Fibroblast of the aortic adventitia (primary cell): ENCODE measurements around the gene TUBG2. TPM values are rescaled to one million over a fixed set of nuclear protein-coding genes. Genes with fewer than 3 reads are reported as not detected.
"Not testable (repeated sequence)": the region's sequence is repeated elsewhere in the genome, so short reads cannot be mapped to it uniquely, and the experiment has no call there.

Experiments used
- DNase-seq: peaks from one replicate; pipeline ENCODE4 v3.0.0-alpha.2; 2010; ENCODE audit warnings: low read depth
- H3K4me3 ChIP-seq: 2 replicates; pipeline ENCODE4 v1.5.1; 2011; ENCODE audit warnings: low read depth, mild to moderate bottlenecking, control low read depth, low read length, moderate library complexity
- CTCF ChIP-seq: IDR thresholded peaks from 2 replicates; pipeline ENCODE4 v1.5.1; 2011; ENCODE audit warnings: mild to moderate bottlenecking, low read length, control low read depth, inconsistent platforms; ENCODE audit not compliant: insufficient read depth
- total RNA-seq: library from RNA; depleted of rRNA; stranded (reverse); fragments of >200 nt; gene quantifications from 2 replicates; pipeline ENCODE4 v1.2.3, GENCODE V29; 2012; ENCODE audit warnings: low replicate concordance

TUBG2 gene
- total RNA-seq, result 4.3 and 12.1 TPM in 2 replicates

DNA sequence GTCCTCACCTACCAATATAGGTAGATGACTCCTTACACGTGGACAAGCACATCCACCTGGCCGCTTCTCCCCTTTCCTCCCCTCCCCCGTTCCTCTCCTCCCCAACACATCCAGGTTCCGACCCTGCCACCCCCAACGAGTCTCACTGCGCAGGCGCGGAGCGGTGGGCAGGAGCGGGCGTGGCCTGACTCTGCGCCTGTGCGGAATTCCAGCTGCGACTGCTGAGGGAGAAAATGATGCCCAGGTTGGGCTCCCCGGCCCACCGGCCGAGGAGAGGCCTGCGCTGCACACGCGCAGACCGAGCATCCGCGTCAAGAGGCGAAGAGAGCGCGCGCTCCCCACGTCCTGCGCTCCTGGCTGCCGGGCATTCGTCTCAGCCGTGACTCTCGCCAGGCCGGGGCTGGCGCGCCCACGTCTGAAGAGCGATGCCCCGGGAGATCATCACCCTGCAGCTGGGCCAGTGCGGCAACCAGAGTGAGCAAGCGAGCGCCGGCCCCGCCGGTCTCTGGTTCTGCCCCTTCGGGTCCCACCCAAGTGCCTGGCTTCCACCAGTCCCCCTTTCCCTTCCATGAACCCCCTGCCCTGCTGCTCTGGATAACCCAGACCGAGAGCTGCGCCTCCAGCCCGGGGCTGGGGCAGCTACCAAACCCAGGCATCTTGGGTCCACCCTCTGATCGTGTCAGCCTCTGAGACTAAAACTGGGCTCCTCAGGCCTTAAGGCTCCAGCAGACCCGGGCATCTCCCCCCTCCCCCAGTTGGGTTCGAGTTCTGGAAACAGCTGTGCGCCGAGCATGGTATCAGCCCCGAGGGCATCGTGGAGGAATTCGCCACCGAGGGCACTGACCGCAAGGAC is at the start of gene TUBG2:
Gene TUBG2, plus strand, starts transcription at position 206 of the 853 bp plus-strand sequence. Its CDS starts 220 bp downstream, at position 426.
- H3K4me3 ChIP-seq, result peak within 1 kb of the TSS; percentile 77
- peak; percentile 89 for DNase-seq
- no peak for TF ChIP-seq CTCF

GRCh38 chr17:42609814-42610801 is 49.0 kb upstream of the TUBG2 start:
- peak overlapping the region; percentile 86 for H3K4me3 ChIP-seq

DNA sequence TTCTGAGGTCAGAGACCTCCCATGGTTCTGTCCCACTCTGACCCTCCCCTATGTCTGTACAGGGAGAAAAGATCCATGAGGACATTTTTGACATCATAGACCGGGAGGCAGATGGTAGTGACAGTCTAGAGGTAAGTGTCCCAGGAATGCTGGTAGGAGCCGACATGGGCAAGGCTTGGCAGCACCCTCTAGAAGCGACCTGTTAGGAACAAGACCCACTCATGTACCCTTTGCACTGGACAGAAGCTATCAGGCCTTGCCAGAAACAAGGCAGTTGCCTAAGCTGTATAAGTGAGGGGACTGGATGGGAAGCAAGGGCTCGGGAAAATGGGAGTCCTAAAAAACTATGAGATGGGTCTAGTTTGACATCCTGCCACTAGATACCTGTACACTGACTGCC is 47.1 kb upstream of the TUBG2 start:
- no peak for DNase-seq
- no peak overlapping the region for H3K4me3 ChIP-seq
- no peak for TF ChIP-seq CTCF

More at GRCh38 chr17:42609814-42610801, 49.0 kb upstream of the TUBG2 start:
- DNase-seq, result not testable (repeated sequence)

DNA sequence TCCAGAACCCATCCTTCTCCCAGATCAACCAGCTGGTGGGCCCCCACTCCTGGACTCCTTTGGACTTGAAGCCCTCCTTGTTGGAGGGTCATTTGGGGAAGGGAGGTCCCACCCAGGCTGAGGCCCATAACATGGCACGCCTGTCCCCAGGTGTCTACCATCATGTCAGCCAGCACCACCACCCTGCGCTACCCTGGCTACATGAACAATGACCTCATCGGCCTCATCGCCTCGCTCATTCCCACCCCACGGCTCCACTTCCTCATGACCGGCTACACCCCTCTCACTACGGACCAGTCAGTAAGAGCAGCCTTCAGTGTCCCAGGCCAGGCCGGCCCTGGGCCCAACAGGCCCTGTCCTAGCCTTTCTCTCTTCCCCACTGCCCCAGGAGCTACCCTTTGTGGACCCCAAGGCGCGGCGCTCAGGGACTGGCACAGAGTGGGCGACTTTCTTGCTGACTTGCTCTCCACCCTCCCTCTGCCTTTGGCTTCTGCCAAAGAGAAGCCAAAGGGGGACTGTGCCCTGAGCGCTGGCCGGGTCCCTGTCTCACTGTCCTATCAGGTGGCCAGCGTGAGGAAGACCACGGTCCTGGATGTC is 45.3 kb upstream of the TUBG2 start:
- no peak for TF ChIP-seq CTCF
- DNase-seq, result no peak
- H3K4me3 ChIP-seq, result no peak overlapping the region

- no peak for DNase-seq
- no peak for TF ChIP-seq CTCF
Measured at GRCh38 chr17:42617956-42618431, 41.1 kb upstream of the TUBG2 start.

DNA sequence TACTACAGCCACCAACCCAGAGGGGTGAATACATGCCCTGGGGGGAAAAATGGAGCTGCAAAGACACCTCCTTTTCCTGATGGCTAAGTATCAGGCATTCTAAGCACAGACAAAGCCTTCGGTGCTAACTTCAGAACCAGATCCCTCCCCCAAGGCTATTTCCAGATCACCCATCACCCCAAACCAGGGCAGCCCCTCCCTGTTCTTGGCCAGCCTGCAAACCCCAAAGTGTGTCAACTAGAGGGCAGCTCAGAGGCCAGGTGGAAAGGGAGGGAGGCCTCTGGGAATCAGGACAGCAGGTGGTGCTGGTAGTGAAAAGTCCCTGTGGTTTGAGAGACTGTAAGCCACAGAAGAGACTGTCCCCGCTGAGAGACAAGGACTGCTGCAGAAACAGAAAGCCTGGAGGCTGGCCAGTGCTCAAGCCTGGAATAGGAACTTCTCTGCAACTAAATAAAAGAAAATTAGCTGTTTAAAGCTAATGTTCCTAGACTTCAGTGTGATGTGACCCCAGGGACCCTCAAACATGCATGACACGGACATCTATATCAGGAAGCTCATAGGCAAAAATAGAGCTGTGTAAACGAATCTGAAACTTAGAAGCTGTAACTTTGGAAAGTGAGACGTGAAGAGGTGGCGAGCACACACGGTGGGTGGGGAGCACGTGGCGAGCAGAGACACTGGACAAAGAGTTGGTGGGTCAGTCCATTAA is 40.5 kb upstream of the TUBG2 start:
- no peak for TF ChIP-seq CTCF
- H3K4me3 ChIP-seq, result no peak overlapping the region
- DNase-seq, result no peak

More at GRCh38 chr17:42617956-42618431, 41.1 kb upstream of the TUBG2 start:
- no peak overlapping the region for H3K4me3 ChIP-seq

- not testable (repeated sequence) for H3K4me3 ChIP-seq, DNase-seq
Measured at GRCh38 chr17:42621987-42622386, 37.1 kb upstream of the TUBG2 start.
